ENCODE results near the gene PADI6. TPM values are rescaled to one million over a fixed set of nuclear protein-coding genes. Genes with fewer than 3 reads are reported as not detected.

Gene PADI6
- total and polyA plus RNA-seq, 10 of the 15 experiments (the other 5 are each of a cell fraction or from before 2014, with no cell fraction given) = not detected

GRCh38 chr1:17437260-17437579 lies 65.2 kb downstream of the PADI6 start:
- peaks cover 8 to 13% of the 10 kb centered on the region in 2 experiments; a peak in 3 of 4 replicates for H3K36me3 ChIP-seq (ENCODE audit: control insufficient read depth in 2 of 2, insufficient read depth in 2 of 2, low read length in 1 of 2)
- FAIRE-seq (no peak), DNase-seq (ENCODE audit: low read depth, low spot score) (no peak), ATAC-seq (no peak)
- CTCF ChIA-PET = interaction anchor here (1.5 kb wide), 1 partner anchor 15 kb away, joined by 4 read pairs; no protein-coding TSS in a partner anchor
- peaks cover 5% of the 10 kb centered on the region; the same call in 1 of the 2 replicates for H4K20me1 ChIP-seq (ENCODE audit: control insufficient read depth, insufficient read depth)
- no peaks in the 10 kb centered on the region for H3K27me3 ChIP-seq (replicated peaks in 1 of 2; ENCODE audit: control insufficient read depth in 2 of 2, insufficient read depth in 2 of 2, low read length in 1 of 2)
- POLR2A ChIA-PET = no interaction called here
- intact Hi-C loops (cut with micrococcal nuclease; ENCODE audit: unreplicated experiment) (no loop called here), in situ Hi-C loops (cut with MboI) (no loop called here)
- RAD21 ChIA-PET (ENCODE audit: unreplicated experiment) = interaction anchor here (0.9 kb wide), 1 partner anchor 10 kb away, joined by 4 read pairs; no protein-coding TSS in a partner anchor
- peaks cover 36% of the 10 kb centered on the region for H3K4me1 ChIP-seq (ENCODE audit: control insufficient read depth, insufficient read depth, low read length)
- no peak for TF ChIP-seq CBX5 (IDR thresholded peaks at IDR 0.05; ENCODE audit: low read depth)
- TF ChIP-seq ZNF207 (IDR thresholded peaks at IDR 0.05; ENCODE audit: borderline replicate concordance) = no peak
- no peak for TF ChIP-seq TCF3 (IDR thresholded peaks at IDR 0.05; ENCODE audit: borderline replicate concordance, insufficient read depth, low read depth, low read length)
- 0 out of 2 replicates have a peak, but pooled peaks have one; percentile 9 for TF ChIP-seq ASH2L (IDR thresholded peaks at IDR 0.05; ENCODE audit: borderline replicate concordance, low read depth)
- under 1% methylated on average over 9 of the region's 9 CpGs for WGBS (ENCODE audit: insufficient coverage, insufficient replicate concordance, low lambda C conversion rate, missing lambda C conversion rate)
- peak overlapping the region; percentile 80 for H3K27ac ChIP-seq (ENCODE audit: control insufficient read depth, insufficient read depth)
- H3K79me2 ChIP-seq (ENCODE audit: control insufficient read depth, insufficient read depth, low read length) = peaks cover 65% of the 10 kb centered on the region
- peak overlapping the region; percentile 95 for H3K4me2 ChIP-seq (ENCODE audit: control insufficient read depth, insufficient read depth)
- peak overlapping the region; percentile 63 for H3K4me3 ChIP-seq
- no peaks in the 10 kb centered on the region for H3K9me3 ChIP-seq (replicated peaks; ENCODE audit: control insufficient read depth, insufficient read depth, low read length)
- SMC1A ChIA-PET (ENCODE audit: uncharacterized antibody, unreplicated experiment) = no interaction called here
- BruUV-seq (replicated peaks) = no TSS peak
- H3K9ac ChIP-seq (ENCODE audit: control insufficient read depth, insufficient read depth, low read length) = peak overlapping the region; percentile 79
- no peak overlapping the region; the same call in 1 of the 2 replicates for H2AFZ ChIP-seq (ENCODE audit: control insufficient read depth, low read depth, low read length)

DNA sequence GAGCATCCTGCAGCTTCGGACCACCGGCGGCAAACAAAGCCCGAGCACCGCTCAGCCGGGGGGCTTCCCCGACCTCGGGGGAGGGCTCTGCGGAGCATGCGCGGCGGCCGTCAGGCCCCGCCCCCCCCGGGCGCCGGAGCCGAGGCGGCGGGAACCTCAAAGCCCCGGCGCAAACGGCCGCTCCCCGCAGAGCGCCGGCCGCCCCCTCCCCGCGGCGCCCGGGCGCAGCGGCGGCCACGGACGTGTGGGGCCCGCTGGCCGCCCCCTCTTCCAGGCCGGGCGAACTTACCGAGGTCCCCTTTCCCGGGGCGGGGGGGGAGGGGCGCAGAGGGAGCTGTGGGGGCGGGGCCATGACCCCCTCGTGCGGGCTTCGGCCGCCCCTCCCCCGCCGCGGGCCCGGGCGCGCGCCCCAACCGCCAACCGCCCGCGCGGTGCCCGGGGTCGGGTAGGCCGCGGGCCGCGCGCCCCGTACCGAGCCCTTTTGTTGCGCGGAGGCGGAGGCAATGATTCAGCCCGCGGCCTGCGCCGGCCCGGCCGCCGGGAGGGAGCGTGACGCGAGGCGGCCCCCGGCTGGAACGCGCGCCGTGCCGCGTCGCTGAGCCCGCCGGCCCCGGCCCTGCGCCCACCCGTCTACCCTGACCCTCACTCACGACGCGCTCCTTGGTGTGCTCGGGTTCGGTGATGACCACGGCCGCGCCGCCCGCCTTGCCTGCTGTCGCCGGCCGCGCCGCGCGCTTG lies 65.8 kb downstream of the PADI6 start:
- Histone ChIP-seq H3K36me3 (ENCODE audit: control insufficient read depth in 2 of 2, insufficient read depth in 2 of 2, low read length in 1 of 2) (peaks cover 8 to 9% of the 10 kb centered on the region in 2 experiments; a peak in 3 of 4 replicates), H3K9ac (ENCODE audit: control insufficient read depth, insufficient read depth, low read length) (peak overlapping the region; percentile 89), H3K4me1 (ENCODE audit: control insufficient read depth, insufficient read depth, low read length) (peaks cover 32% of the 10 kb centered on the region), H3K79me2 (ENCODE audit: control insufficient read depth, insufficient read depth, low read length) (peaks cover 61% of the 10 kb centered on the region), H2AFZ (ENCODE audit: control insufficient read depth, low read depth, low read length) (no peak overlapping the region), H3K4me2 (ENCODE audit: control insufficient read depth, insufficient read depth) (peak overlapping the region; percentile 95), H4K20me1 (ENCODE audit: control insufficient read depth, insufficient read depth) (peaks cover 5% of the 10 kb centered on the region; the same call in 1 of the 2 replicates), H3K27me3 (replicated peaks in 1 of 2; ENCODE audit: control insufficient read depth in 2 of 2, insufficient read depth in 2 of 2, low read length in 1 of 2) (no peaks in the 10 kb centered on the region), H3K27ac (ENCODE audit: control insufficient read depth, insufficient read depth) (peak overlapping the region; percentile 80), H3K9me3 (replicated peaks; ENCODE audit: control insufficient read depth, insufficient read depth, low read length) (no peaks in the 10 kb centered on the region), H3K4me3 (peak overlapping the region; percentile 94)
- ChIA-PET SMC1A (ENCODE audit: uncharacterized antibody, unreplicated experiment) (no interaction called here), POLR2A (interaction anchor here (0.6 kb wide), 1 partner anchor 9 kb away, joined by 3 read pairs; no protein-coding TSS in a partner anchor), RAD21 (ENCODE audit: unreplicated experiment) (interaction anchor here (0.9 kb wide), 1 partner anchor 10 kb away, joined by 4 read pairs; no protein-coding TSS in a partner anchor), CTCF (no interaction called here)
- intact Hi-C loops (cut with micrococcal nuclease; ENCODE audit: unreplicated experiment) = no loop called here
- peak; percentile 34 for ATAC-seq
- DNase-seq (ENCODE audit: low read depth, low spot score) = no peak
- WGBS (ENCODE audit: insufficient coverage, insufficient replicate concordance, low lambda C conversion rate, missing lambda C conversion rate) = under 1% methylated on average over 36 of the region's 115 CpGs
- BruUV-seq (replicated peaks) = no TSS peak
- FAIRE-seq = no peak
- in situ Hi-C loops (cut with MboI) = no loop called here
- TF ChIP-seq SREBF1 (IDR thresholded peaks at IDR 0.05; ENCODE audit: low read length) (no peak), POLR2A (IDR thresholded peaks at IDR 0.05; ENCODE audit: low read depth, low read length) (peak; percentile 67; the same call in 1 of the 2 replicates), BHLHE40 (IDR thresholded peaks at IDR 0.05; ENCODE audit: borderline replicate concordance in 1 of 2, low read depth in 2 of 2, low read length in 1 of 2) (peak in 1 of 2 experiments; percentile 52; a peak in 2 of 4 replicates), NRF1 (conservative IDR thresholded peaks at IDR 0.05; ENCODE audit: low read depth, low read length) (peak; percentile 43), POLR2AphosphoS5 (IDR thresholded peaks at IDR 0.05; ENCODE audit: low read length) (peak; percentile 2; the same call in 1 of the 2 replicates), KLF5 (IDR thresholded peaks at IDR 0.05; ENCODE audit: partially characterized antibody) (no peak), POU2F2 (IDR thresholded peaks at IDR 0.05; ENCODE audit: borderline replicate concordance, low read depth, low read length) (0 out of 3 replicates have a peak, but pooled peaks have one; percentile 4), NR2F1 (conservative IDR thresholded peaks at IDR 0.05) (0 out of 2 replicates have a peak, but pooled peaks have one; percentile 27)
- TF ChIP-seq, protein P1, sequence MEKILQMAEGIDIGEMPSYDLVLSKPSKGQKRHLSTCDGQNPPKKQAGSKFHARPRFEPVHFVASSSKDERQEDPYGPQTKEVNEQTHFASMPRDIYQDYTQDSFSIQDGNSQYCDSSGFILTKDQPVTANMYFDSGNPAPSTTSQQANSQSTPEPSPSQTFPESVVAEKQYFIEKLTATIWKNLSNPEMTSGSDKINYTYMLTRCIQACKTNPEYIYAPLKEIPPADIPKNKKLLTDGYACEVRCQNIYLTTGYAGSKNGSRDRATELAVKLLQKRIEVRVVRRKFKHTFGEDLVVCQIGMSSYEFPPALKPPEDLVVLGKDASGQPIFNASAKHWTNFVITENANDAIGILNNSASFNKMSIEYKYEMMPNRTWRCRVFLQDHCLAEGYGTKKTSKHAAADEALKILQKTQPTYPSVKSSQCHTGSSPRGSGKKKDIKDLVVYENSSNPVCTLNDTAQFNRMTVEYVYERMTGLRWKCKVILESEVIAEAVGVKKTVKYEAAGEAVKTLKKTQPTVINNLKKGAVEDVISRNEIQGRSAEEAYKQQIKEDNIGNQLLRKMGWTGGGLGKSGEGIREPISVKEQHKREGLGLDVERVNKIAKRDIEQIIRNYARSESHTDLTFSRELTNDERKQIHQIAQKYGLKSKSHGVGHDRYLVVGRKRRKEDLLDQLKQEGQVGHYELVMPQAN (conservative IDR thresholded peaks at IDR 0.05) = peak; percentile 57
